ENCODE measurements around the gene CLINT1. TPM values are rescaled to one million over a fixed set of nuclear protein-coding genes. Genes with fewer than 3 reads are reported as not detected.

The CLINT1 gene
- total RNA-seq, 1 experiment from 2014 or later, result 69.6 TPM

- TF ChIP-seq CTCF (conservative IDR thresholded peaks at IDR 0.05; ENCODE audit: low read depth, low read length) (no peak), EZH2 (IDR thresholded peaks at IDR 0.05; ENCODE audit: borderline replicate concordance, low read depth, low read length, poor library complexity, severe bottlenecking) (no peak)
- Histone ChIP-seq H3K4me1 (ENCODE audit: insufficient read depth, low read length, poor library complexity, severe bottlenecking) (no peaks in the 10 kb centered on the region), H3K36me3 (ENCODE audit: insufficient read depth, low read length, poor library complexity, severe bottlenecking) (peaks cover 13% of the 10 kb centered on the region), H3K27ac (ENCODE audit: low read depth, low read length, poor library complexity, severe bottlenecking) (no peak overlapping the region), H3K27me3 (replicated peaks; ENCODE audit: insufficient read depth, low read depth, low read length, poor library complexity) (no peaks in the 10 kb centered on the region), H3K4me3 (ENCODE audit: low read depth, low read length, poor library complexity, severe bottlenecking) (no peak overlapping the region), H3K9me3 (ENCODE audit: low read depth, low read length, poor library complexity, severe bottlenecking) (no peaks in the 10 kb centered on the region)
- no peak for DNase-seq (ENCODE audit: low spot score)
- POLR2A ChIA-PET (ENCODE audit: low non-redundant PET), result no interaction called here
- CTCF ChIA-PET, result interaction anchor here (0.5 kb wide), 1 partner anchor 72 kb away, joined by 4 read pairs; no protein-coding TSS in a partner anchor
- intact Hi-C loops (cut with micrococcal nuclease; ENCODE audit: unreplicated experiment), result no loop called here
- no TSS peak for BruUV-seq (replicated peaks)
These were observed 73.1 kb downstream of the CLINT1 start for GRCh38 chr5:157785801-157786200.

- Histone ChIP-seq H3K9me3 (ENCODE audit: low read depth, low read length, poor library complexity, severe bottlenecking) (no peaks in the 10 kb centered on the region), H3K4me3 (ENCODE audit: low read depth, low read length, poor library complexity, severe bottlenecking) (no peak overlapping the region), H3K4me1 (ENCODE audit: insufficient read depth, low read length, poor library complexity, severe bottlenecking) (peaks cover 4% of the 10 kb centered on the region), H3K36me3 (ENCODE audit: insufficient read depth, low read length, poor library complexity, severe bottlenecking) (no peaks in the 10 kb centered on the region), H3K27ac (ENCODE audit: low read depth, low read length, poor library complexity, severe bottlenecking) (no peak overlapping the region), H3K27me3 (replicated peaks; ENCODE audit: insufficient read depth, low read depth, low read length, poor library complexity) (no peaks in the 10 kb centered on the region)
- intact Hi-C loops (cut with micrococcal nuclease; ENCODE audit: unreplicated experiment), result no loop called here
- ChIA-PET CTCF (no interaction called here), POLR2A (ENCODE audit: low non-redundant PET) (no interaction called here)
- no TSS peak for BruUV-seq (replicated peaks)
- TF ChIP-seq CTCF (conservative IDR thresholded peaks at IDR 0.05; ENCODE audit: low read depth, low read length), result no peak
- no peak for TF ChIP-seq EZH2 (IDR thresholded peaks at IDR 0.05; ENCODE audit: borderline replicate concordance, low read depth, low read length, poor library complexity, severe bottlenecking)
- DNase-seq (ENCODE audit: low spot score), result no peak
These were observed 79.7 kb downstream of the CLINT1 start for GRCh38 chr5:157779221-157779620.

GRCh38 chr5:157778121-157778805, 80.7 kb downstream of the CLINT1 start:
- intact Hi-C loops (cut with micrococcal nuclease; ENCODE audit: unreplicated experiment), result no loop called here

More at GRCh38 chr5:157778121-157778805, 80.7 kb downstream of the CLINT1 start:
- peak; percentile 10 for DNase-seq (ENCODE audit: low spot score)
- H3K36me3 ChIP-seq (ENCODE audit: insufficient read depth, low read length, poor library complexity, severe bottlenecking), result no peaks in the 10 kb centered on the region
- H3K4me1 ChIP-seq (ENCODE audit: insufficient read depth, low read length, poor library complexity, severe bottlenecking), result peaks cover 4% of the 10 kb centered on the region
- ChIA-PET POLR2A (ENCODE audit: low non-redundant PET) (no interaction called here), CTCF (no interaction called here)
- H3K27me3 ChIP-seq (replicated peaks; ENCODE audit: insufficient read depth, low read depth, low read length, poor library complexity), result no peaks in the 10 kb centered on the region
- TF ChIP-seq EZH2 (IDR thresholded peaks at IDR 0.05; ENCODE audit: borderline replicate concordance, low read depth, low read length, poor library complexity, severe bottlenecking) (no peak), CTCF (conservative IDR thresholded peaks at IDR 0.05; ENCODE audit: low read depth, low read length) (no peak)
- H3K27ac ChIP-seq (ENCODE audit: low read depth, low read length, poor library complexity, severe bottlenecking), result no peak overlapping the region
- no peak overlapping the region for H3K4me3 ChIP-seq (ENCODE audit: low read depth, low read length, poor library complexity, severe bottlenecking)
- BruUV-seq (replicated peaks), result no TSS peak
- no peaks in the 10 kb centered on the region for H3K9me3 ChIP-seq (ENCODE audit: low read depth, low read length, poor library complexity, severe bottlenecking)
